Effector memory CD8-positive, alpha-beta T cell (primary cell): ENCODE measurements around the gene CDH4.

ENCODE experiments used
- ATAC-seq: fragments of 150-1000 bp; cut with Tn5 transposase; replicated peaks from 2 replicates; pipeline ENCODE4 v1.10.0; 2021; ENCODE audit warnings: mild to moderate bottlenecking, moderate library complexity
- DNase-seq, 3 experiments: peaks; one replicate each; pipeline ENCODE4 v3.0.0; 2021
- H3K27ac Mint-ChIP-seq, 2 donors: one replicate each; pipeline ENCODE4 v1.8.0; 2022; ENCODE audit warnings: mild to moderate bottlenecking in 2 of 2, mixed read lengths in 2 of 2, moderate library complexity in 2 of 2
- H3K27me3 Mint-ChIP-seq, 2 donors: one replicate each; pipeline ENCODE4 v1.8.0; 2022; ENCODE audit warnings: mixed read lengths in 2 of 2
- H3K36me3 Mint-ChIP-seq: one replicate; pipeline ENCODE4 v1.8.0; 2022; ENCODE audit warnings: mild to moderate bottlenecking, moderate library complexity, mixed read lengths; ENCODE audit not compliant: insufficient read depth
- H3K4me1 Mint-ChIP-seq, 2 donors: one replicate each; pipeline ENCODE4 v1.8.0; 2022; ENCODE audit warnings: low read depth in 2 of 2, mixed read lengths in 2 of 2
- H3K4me3 Mint-ChIP-seq, 2 donors: one replicate each; pipeline ENCODE4 v1.8.0; 2022; ENCODE audit warnings: mild to moderate bottlenecking in 2 of 2, mixed read lengths in 2 of 2, moderate library complexity in 2 of 2
- H3K9me3 Mint-ChIP-seq, 2 donors: one replicate each; pipeline ENCODE4 v1.8.0; 2022; ENCODE audit warnings: mixed read lengths in 2 of 2

Gene CDH4

GRCh38 chr20:61355585-61355984 lies 103.5 kb downstream of the CDH4 start:
- ATAC-seq (no peak), DNase-seq (no peak)
- H3K27me3 Mint-ChIP-seq = peaks cover 6 to 55% of the 10 kb centered on the region in 2 donors
- no peak overlapping the region for H3K27ac Mint-ChIP-seq
- peaks cover 0 to 2% of the 10 kb centered on the region in 2 donors for H3K9me3 Mint-ChIP-seq
- no peak overlapping the region for H3K4me3 Mint-ChIP-seq
- no peaks in the 10 kb centered on the region for H3K36me3 Mint-ChIP-seq
- H3K4me1 Mint-ChIP-seq = no peaks in the 10 kb centered on the region

- peaks cover 6 to 61% of the 10 kb centered on the region in 2 donors for H3K27me3 Mint-ChIP-seq
- H3K27ac Mint-ChIP-seq = no peak overlapping the region
- no peak overlapping the region for H3K4me3 Mint-ChIP-seq
- peaks cover 0 to 2% of the 10 kb centered on the region in 2 donors for H3K9me3 Mint-ChIP-seq
- DNase-seq (no peak), ATAC-seq (no peak)
- no peaks in the 10 kb centered on the region for H3K36me3 Mint-ChIP-seq
- no peaks in the 10 kb centered on the region for H3K4me1 Mint-ChIP-seq
These were observed 104.1 kb downstream of the CDH4 start for GRCh38 chr20:61356196-61356595.

- DNase-seq (no peak), ATAC-seq (no peak)
- no peak overlapping the region for H3K4me3 Mint-ChIP-seq
These were observed 105.1 kb downstream of the CDH4 start for GRCh38 chr20:61357119-61357518.

GRCh38 chr20:61359254-61359653 lies 107.2 kb downstream of the CDH4 start:
- DNase-seq = no peak
- no peak for ATAC-seq
- Mint-ChIP-seq H3K27me3 (peaks cover 6 to 52% of the 10 kb centered on the region in 2 donors), H3K9me3 (peaks cover 0 to 2% of the 10 kb centered on the region in 2 donors), H3K27ac (no peak overlapping the region), H3K4me1 (no peaks in the 10 kb centered on the region), H3K4me3 (no peak overlapping the region), H3K36me3 (no peaks in the 10 kb centered on the region)

More at GRCh38 chr20:61357119-61357518, 105.1 kb downstream of the CDH4 start:
- Mint-ChIP-seq H3K4me1 (no peaks in the 10 kb centered on the region), H3K27ac (no peak overlapping the region), H3K36me3 (no peaks in the 10 kb centered on the region), H3K9me3 (peaks cover 0 to 2% of the 10 kb centered on the region in 2 donors), H3K27me3 (peaks cover 6 to 62% of the 10 kb centered on the region in 2 donors)

- no peak for DNase-seq
- no peak overlapping the region for H3K27ac Mint-ChIP-seq
- peaks cover 0 to 2% of the 10 kb centered on the region in 2 donors for H3K9me3 Mint-ChIP-seq
- H3K36me3 Mint-ChIP-seq = no peaks in the 10 kb centered on the region
- no peak for ATAC-seq
- H3K4me1 Mint-ChIP-seq = no peaks in the 10 kb centered on the region
- H3K4me3 Mint-ChIP-seq = no peak overlapping the region
- peaks cover 6 to 44% of the 10 kb centered on the region in 2 donors for H3K27me3 Mint-ChIP-seq
These were observed 108.2 kb downstream of the CDH4 start for GRCh38 chr20:61360296-61360695.

GRCh38 chr20:61360940-61361339 lies 108.9 kb downstream of the CDH4 start:
- H3K36me3 Mint-ChIP-seq = no peaks in the 10 kb centered on the region
- DNase-seq = no peak
- no peaks in the 10 kb centered on the region for H3K4me1 Mint-ChIP-seq
- no peak overlapping the region for H3K27ac Mint-ChIP-seq
- no peak for ATAC-seq
- no peak overlapping the region for H3K4me3 Mint-ChIP-seq
- H3K27me3 Mint-ChIP-seq = peaks cover 6 to 37% of the 10 kb centered on the region in 2 donors
- peaks cover 0 to 2% of the 10 kb centered on the region in 2 donors for H3K9me3 Mint-ChIP-seq

- Mint-ChIP-seq H3K9me3 (peaks cover 0 to 2% of the 10 kb centered on the region in 2 donors), H3K27me3 (peaks cover 6 to 34% of the 10 kb centered on the region in 2 donors), H3K4me3 (no peak overlapping the region), H3K4me1 (no peaks in the 10 kb centered on the region), H3K36me3 (no peaks in the 10 kb centered on the region), H3K27ac (no peak overlapping the region)
- ATAC-seq (no peak), DNase-seq (no peak)
These were observed 109.4 kb downstream of the CDH4 start for GRCh38 chr20:61361501-61361900.

GRCh38 chr20:61364147-61364546 lies 112.1 kb downstream of the CDH4 start:
- no peak overlapping the region for H3K27ac Mint-ChIP-seq
- no peak overlapping the region for H3K4me3 Mint-ChIP-seq
- no peaks in the 10 kb centered on the region for H3K4me1 Mint-ChIP-seq
- DNase-seq = no peak
- H3K9me3 Mint-ChIP-seq = no peaks in the 10 kb centered on the region
- ATAC-seq = no peak
- no peaks in the 10 kb centered on the region for H3K36me3 Mint-ChIP-seq
- peaks cover 0 to 17% of the 10 kb centered on the region in 2 donors for H3K27me3 Mint-ChIP-seq

- no peak for ATAC-seq
- Mint-ChIP-seq H3K4me1 (no peaks in the 10 kb centered on the region), H3K36me3 (no peaks in the 10 kb centered on the region), H3K27ac (no peak overlapping the region), H3K27me3 (peaks cover 0 to 9% of the 10 kb centered on the region in 2 donors), H3K4me3 (no peak overlapping the region), H3K9me3 (no peaks in the 10 kb centered on the region)
- no peak for DNase-seq
These were observed 114.9 kb downstream of the CDH4 start for GRCh38 chr20:61366914-61367313.

- no peaks in the 10 kb centered on the region for H3K36me3 Mint-ChIP-seq
- DNase-seq (no peak), ATAC-seq (no peak)
- H3K4me1 Mint-ChIP-seq = no peaks in the 10 kb centered on the region
- no peak overlapping the region for H3K27ac Mint-ChIP-seq
- H3K4me3 Mint-ChIP-seq = no peak overlapping the region
- H3K9me3 Mint-ChIP-seq = peaks cover 0 to 6% of the 10 kb centered on the region in 2 donors
- H3K27me3 Mint-ChIP-seq = peaks cover 0 to 9% of the 10 kb centered on the region in 2 donors
These were observed 117.9 kb downstream of the CDH4 start for GRCh38 chr20:61369731-61370520.

- no peak overlapping the region for H3K4me3 Mint-ChIP-seq
- H3K4me1 Mint-ChIP-seq = no peaks in the 10 kb centered on the region
- peaks cover 0 to 9% of the 10 kb centered on the region in 2 donors for H3K27me3 Mint-ChIP-seq
- H3K9me3 Mint-ChIP-seq = peaks cover 0 to 6% of the 10 kb centered on the region in 2 donors
- no peaks in the 10 kb centered on the region for H3K36me3 Mint-ChIP-seq
- no peak overlapping the region for H3K27ac Mint-ChIP-seq
- no peak for DNase-seq
- no peak for ATAC-seq
These were observed 118.8 kb downstream of the CDH4 start for GRCh38 chr20:61370841-61371303.

- no peak for ATAC-seq
- Mint-ChIP-seq H3K27me3 (peaks cover 0 to 9% of the 10 kb centered on the region in 2 donors), H3K4me3 (no peak overlapping the region), H3K9me3 (peaks cover 0 to 6% of the 10 kb centered on the region in 2 donors), H3K27ac (no peak overlapping the region), H3K36me3 (no peaks in the 10 kb centered on the region), H3K4me1 (no peaks in the 10 kb centered on the region)
- DNase-seq = no peak
These were observed 119.6 kb downstream of the CDH4 start for GRCh38 chr20:61371501-61372136.

GRCh38 chr20:61372137-61373054 lies 120.3 kb downstream of the CDH4 start:
- Mint-ChIP-seq H3K4me3 (no peak overlapping the region), H3K27me3 (peaks cover 0 to 9% of the 10 kb centered on the region in 2 donors), H3K9me3 (peaks cover 0 to 6% of the 10 kb centered on the region in 2 donors), H3K36me3 (no peaks in the 10 kb centered on the region), H3K4me1 (no peaks in the 10 kb centered on the region), H3K27ac (no peak overlapping the region)
- DNase-seq (no peak), ATAC-seq (no peak)
